ENCODE results near the gene MMAA.
"Not testable (repeated sequence)": the region's sequence is repeated elsewhere in the genome, so short reads cannot be mapped to it uniquely, and the experiment has no call there.

MMAA gene

GRCh38 chr4:145613566-145614232 is 5.5 kb upstream of the MMAA start:
- Histone ChIP-seq H3K27me3 (ENCODE audit: control insufficient read depth, insufficient read depth, low read length) (no peaks in the 10 kb centered on the region), H3K4me3 (ENCODE audit: low read depth, low read length) (no peak overlapping the region), H3K9me3 (ENCODE audit: control insufficient read depth, insufficient read depth, low read length) (no peaks in the 10 kb centered on the region), H3K36me3 (ENCODE audit: control insufficient read depth, insufficient read depth, low read length) (no peaks in the 10 kb centered on the region), H3K4me1 (ENCODE audit: control insufficient read depth, insufficient read depth, low read length) (no peaks in the 10 kb centered on the region), H3K9ac (ENCODE audit: low read depth, low read length) (no peak overlapping the region)

GRCh38 chr4:145614233-145614610 is 5.0 kb upstream of the MMAA start:
- H3K9ac ChIP-seq (ENCODE audit: low read depth, low read length), result no peak overlapping the region
- H3K4me1 ChIP-seq (ENCODE audit: control insufficient read depth, insufficient read depth, low read length), result no peaks in the 10 kb centered on the region
- H3K9me3 ChIP-seq (ENCODE audit: control insufficient read depth, insufficient read depth, low read length), result no peaks in the 10 kb centered on the region
- no peak overlapping the region for H3K4me3 ChIP-seq (ENCODE audit: low read depth, low read length)
- no peaks in the 10 kb centered on the region for H3K27me3 ChIP-seq (ENCODE audit: control insufficient read depth, insufficient read depth, low read length)
- H3K36me3 ChIP-seq (ENCODE audit: control insufficient read depth, insufficient read depth, low read length), result no peaks in the 10 kb centered on the region

- no peaks in the 10 kb centered on the region for H3K9me3 ChIP-seq (ENCODE audit: control insufficient read depth, insufficient read depth, low read length)
These were observed 814 bp upstream of the MMAA start for GRCh38 chr4:145618210-145618931.

GRCh38 chr4:145619639-145619996 is 433 bp downstream of the MMAA start:
- H3K9me3 ChIP-seq (ENCODE audit: control insufficient read depth, insufficient read depth, low read length), result no peaks in the 10 kb centered on the region
- H3K4me1 ChIP-seq (ENCODE audit: control insufficient read depth, insufficient read depth, low read length), result peaks cover 11% of the 10 kb centered on the region
- peak overlapping the region; percentile 57 for H3K9ac ChIP-seq (ENCODE audit: low read depth, low read length)
- H3K36me3 ChIP-seq (ENCODE audit: control insufficient read depth, insufficient read depth, low read length), result no peaks in the 10 kb centered on the region
- peak overlapping the region; percentile 92 for H3K4me3 ChIP-seq (ENCODE audit: low read depth, low read length)
- no peaks in the 10 kb centered on the region for H3K27me3 ChIP-seq (ENCODE audit: control insufficient read depth, insufficient read depth, low read length)

More at GRCh38 chr4:145618210-145618931, 814 bp upstream of the MMAA start:
- Histone ChIP-seq H3K4me1 (ENCODE audit: control insufficient read depth, insufficient read depth, low read length) (peaks cover 7% of the 10 kb centered on the region), H3K27me3 (ENCODE audit: control insufficient read depth, insufficient read depth, low read length) (no peaks in the 10 kb centered on the region), H3K36me3 (ENCODE audit: control insufficient read depth, insufficient read depth, low read length) (no peaks in the 10 kb centered on the region), H3K4me3 (ENCODE audit: low read depth, low read length) (peak overlapping the region; percentile 92), H3K9ac (ENCODE audit: low read depth, low read length) (peak overlapping the region; percentile 93)

- H3K27me3 ChIP-seq (ENCODE audit: control insufficient read depth, insufficient read depth, low read length); H3K9me3 ChIP-seq (ENCODE audit: control insufficient read depth, insufficient read depth, low read length); H3K36me3 ChIP-seq (ENCODE audit: control insufficient read depth, insufficient read depth, low read length); H3K9ac ChIP-seq (ENCODE audit: low read depth, low read length); H3K4me3 ChIP-seq (ENCODE audit: low read depth, low read length): not testable (repeated sequence)
- H3K4me1 ChIP-seq (ENCODE audit: control insufficient read depth, insufficient read depth, low read length), result peaks cover 12% of the 10 kb centered on the region
These were observed 2.9 kb downstream of the MMAA start for GRCh38 chr4:145622067-145622466.

GRCh38 chr4:145623831-145624230 is 4.6 kb downstream of the MMAA start:
- Histone ChIP-seq H3K36me3 (ENCODE audit: control insufficient read depth, insufficient read depth, low read length) (no peaks in the 10 kb centered on the region), H3K27me3 (ENCODE audit: control insufficient read depth, insufficient read depth, low read length) (no peaks in the 10 kb centered on the region), H3K4me3 (ENCODE audit: low read depth, low read length) (no peak overlapping the region), H3K9me3 (ENCODE audit: control insufficient read depth, insufficient read depth, low read length) (no peaks in the 10 kb centered on the region), H3K9ac (ENCODE audit: low read depth, low read length) (no peak overlapping the region), H3K4me1 (ENCODE audit: control insufficient read depth, insufficient read depth, low read length) (peaks cover 12% of the 10 kb centered on the region)

- Histone ChIP-seq H3K36me3 (ENCODE audit: control insufficient read depth, insufficient read depth, low read length) (no peaks in the 10 kb centered on the region), H3K4me1 (ENCODE audit: control insufficient read depth, insufficient read depth, low read length) (peaks cover 5% of the 10 kb centered on the region), H3K9me3 (ENCODE audit: control insufficient read depth, insufficient read depth, low read length) (no peaks in the 10 kb centered on the region), H3K4me3 (ENCODE audit: low read depth, low read length) (no peak overlapping the region), H3K9ac (ENCODE audit: low read depth, low read length) (no peak overlapping the region), H3K27me3 (ENCODE audit: control insufficient read depth, insufficient read depth, low read length) (no peaks in the 10 kb centered on the region)
These were observed 6.8 kb downstream of the MMAA start for GRCh38 chr4:145625677-145626622.

GRCh38 chr4:145626623-145626982 is 7.4 kb downstream of the MMAA start:
- H3K27me3 ChIP-seq (ENCODE audit: control insufficient read depth, insufficient read depth, low read length), result no peaks in the 10 kb centered on the region
- H3K4me1 ChIP-seq (ENCODE audit: control insufficient read depth, insufficient read depth, low read length), result peaks cover 5% of the 10 kb centered on the region
- H3K36me3 ChIP-seq (ENCODE audit: control insufficient read depth, insufficient read depth, low read length), result no peaks in the 10 kb centered on the region
- no peak overlapping the region for H3K4me3 ChIP-seq (ENCODE audit: low read depth, low read length)
- no peak overlapping the region for H3K9ac ChIP-seq (ENCODE audit: low read depth, low read length)
- H3K9me3 ChIP-seq (ENCODE audit: control insufficient read depth, insufficient read depth, low read length), result no peaks in the 10 kb centered on the region

- H3K4me1 ChIP-seq (ENCODE audit: control insufficient read depth, insufficient read depth, low read length), result peaks cover 9% of the 10 kb centered on the region
- H3K9ac ChIP-seq (ENCODE audit: low read depth, low read length), result no peak overlapping the region
- H3K36me3 ChIP-seq (ENCODE audit: control insufficient read depth, insufficient read depth, low read length), result no peaks in the 10 kb centered on the region
- H3K27me3 ChIP-seq (ENCODE audit: control insufficient read depth, insufficient read depth, low read length), result no peaks in the 10 kb centered on the region
- H3K9me3 ChIP-seq (ENCODE audit: control insufficient read depth, insufficient read depth, low read length), result no peaks in the 10 kb centered on the region
- no peak overlapping the region for H3K4me3 ChIP-seq (ENCODE audit: low read depth, low read length)
These were observed 15.9 kb downstream of the MMAA start for GRCh38 chr4:145635117-145635516.

- Histone ChIP-seq H3K27me3 (ENCODE audit: control insufficient read depth, insufficient read depth, low read length) (no peaks in the 10 kb centered on the region), H3K9ac (ENCODE audit: low read depth, low read length) (no peak overlapping the region), H3K4me1 (ENCODE audit: control insufficient read depth, insufficient read depth, low read length) (peaks cover 9% of the 10 kb centered on the region), H3K4me3 (ENCODE audit: low read depth, low read length) (no peak overlapping the region), H3K36me3 (ENCODE audit: control insufficient read depth, insufficient read depth, low read length) (no peaks in the 10 kb centered on the region), H3K9me3 (ENCODE audit: control insufficient read depth, insufficient read depth, low read length) (no peaks in the 10 kb centered on the region)
These were observed 16.4 kb downstream of the MMAA start for GRCh38 chr4:145635630-145636029.

- H3K27me3 ChIP-seq (ENCODE audit: control insufficient read depth, insufficient read depth, low read length), result no peaks in the 10 kb centered on the region
- no peak overlapping the region for H3K4me3 ChIP-seq (ENCODE audit: low read depth, low read length)
- H3K36me3 ChIP-seq (ENCODE audit: control insufficient read depth, insufficient read depth, low read length), result no peaks in the 10 kb centered on the region
- no peaks in the 10 kb centered on the region for H3K9me3 ChIP-seq (ENCODE audit: control insufficient read depth, insufficient read depth, low read length)
- peaks cover 9% of the 10 kb centered on the region for H3K4me1 ChIP-seq (ENCODE audit: control insufficient read depth, insufficient read depth, low read length)
- H3K9ac ChIP-seq (ENCODE audit: low read depth, low read length), result no peak overlapping the region
These were observed 20.1 kb downstream of the MMAA start for GRCh38 chr4:145639186-145639698.

All from iPS-15b (cell line).